Astrocyte (in vitro differentiated cells and primary cell): Measurements from ENCODE around the gene SEL1L2.

Source experiments
- EZH2 ChIP-seq: IDR thresholded peaks from 2 replicates; pipeline ENCODE4 v1.6.1; 2012; ENCODE audit warnings: mild to moderate bottlenecking, low read length, inconsistent platforms; ENCODE audit not compliant: insufficient read depth
- TF ChIP-seq, protein P1 (sequence below): IDR thresholded peaks from 2 replicates; pipeline ENCODE4 v1.5.1; 2011; ENCODE audit warnings: low read depth, mild to moderate bottlenecking, inconsistent platforms, low read length, moderate library complexity; ENCODE audit not compliant: insufficient read depth

DNA sequence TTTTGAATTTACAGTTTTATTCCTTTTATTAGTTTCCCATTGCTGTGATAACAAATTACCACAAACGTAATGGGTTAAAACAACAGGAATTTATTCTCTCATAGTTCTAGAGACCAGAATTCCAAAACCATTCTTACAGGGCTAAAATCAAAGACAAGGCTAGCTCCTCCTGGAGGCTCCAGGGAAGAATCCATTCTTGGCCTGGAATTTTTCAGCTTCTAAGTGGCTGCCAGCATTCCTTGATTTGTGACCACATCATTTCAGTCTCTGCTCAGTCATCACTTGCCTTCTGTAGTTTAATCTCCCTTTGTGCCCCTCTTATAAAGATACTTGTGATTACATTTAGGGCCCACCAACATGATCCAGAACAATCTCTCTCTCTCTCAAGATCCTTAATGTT is 897 bp upstream of the SEL1L2 start:
- TF ChIP-seq, protein P1, sequence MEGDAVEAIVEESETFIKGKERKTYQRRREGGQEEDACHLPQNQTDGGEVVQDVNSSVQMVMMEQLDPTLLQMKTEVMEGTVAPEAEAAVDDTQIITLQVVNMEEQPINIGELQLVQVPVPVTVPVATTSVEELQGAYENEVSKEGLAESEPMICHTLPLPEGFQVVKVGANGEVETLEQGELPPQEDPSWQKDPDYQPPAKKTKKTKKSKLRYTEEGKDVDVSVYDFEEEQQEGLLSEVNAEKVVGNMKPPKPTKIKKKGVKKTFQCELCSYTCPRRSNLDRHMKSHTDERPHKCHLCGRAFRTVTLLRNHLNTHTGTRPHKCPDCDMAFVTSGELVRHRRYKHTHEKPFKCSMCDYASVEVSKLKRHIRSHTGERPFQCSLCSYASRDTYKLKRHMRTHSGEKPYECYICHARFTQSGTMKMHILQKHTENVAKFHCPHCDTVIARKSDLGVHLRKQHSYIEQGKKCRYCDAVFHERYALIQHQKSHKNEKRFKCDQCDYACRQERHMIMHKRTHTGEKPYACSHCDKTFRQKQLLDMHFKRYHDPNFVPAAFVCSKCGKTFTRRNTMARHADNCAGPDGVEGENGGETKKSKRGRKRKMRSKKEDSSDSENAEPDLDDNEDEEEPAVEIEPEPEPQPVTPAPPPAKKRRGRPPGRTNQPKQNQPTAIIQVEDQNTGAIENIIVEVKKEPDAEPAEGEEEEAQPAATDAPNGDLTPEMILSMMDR: no peak
- TF ChIP-seq EZH2: no peak
